GM12878 (cell line): ENCODE measurements around the gene TBC1D8. TPM values are rescaled to one million over a fixed set of nuclear protein-coding genes. Genes with fewer than 3 reads are reported as not detected.

Source experiments
- BHLHE40 ChIP-seq, 2 experiments: fragments of 450-650 bp in 1 of 2; IDR thresholded peaks; 2 replicates each; pipeline ENCODE4 v1.6.1; 2011 to 2017; ENCODE audit warnings: low read depth in 2 of 2, borderline replicate concordance in 1 of 2, improper control_type of control experiment in 1 of 2, low read length in 1 of 2, mild to moderate bottlenecking in 1 of 2
- BMI1 ChIP-seq: fragments of 450-650 bp; IDR thresholded peaks from 2 replicates; pipeline ENCODE4 v1.6.1; 2016; ENCODE audit warnings: mild to moderate bottlenecking, moderate library complexity, borderline replicate concordance
- FOS ChIP-seq: IDR thresholded peaks from 3 replicates; pipeline ENCODE4 v1.6.1; 2011; ENCODE audit warnings: borderline replicate concordance; ENCODE audit not compliant: insufficient read length; ENCODE audit errors: extremely low read depth
- HCFC1 ChIP-seq: fragments of 150-350 bp; IDR thresholded peaks from 2 replicates; pipeline ENCODE4 v1.6.1; 2014; ENCODE audit warnings: low read length
- IKZF1 ChIP-seq: fragments of 450-650 bp; conservative IDR thresholded peaks from 2 replicates; pipeline ENCODE4 v1.6.1; 2017; ENCODE audit warnings: antibody characterized with exemption, mild to moderate bottlenecking
- MEF2B ChIP-seq: fragments of 450-650 bp; IDR thresholded peaks from 2 replicates; pipeline ENCODE4 v1.6.1; 2018; ENCODE audit warnings: mild to moderate bottlenecking, moderate library complexity; ENCODE audit not compliant: partially characterized antibody, poor library complexity, severe bottlenecking
- NFIC ChIP-seq: IDR thresholded peaks from 2 replicates; pipeline ENCODE4 v1.6.1; 2012; ENCODE audit warnings: low read depth, mild to moderate bottlenecking, inconsistent platforms, low read length, moderate library complexity
- PAX5 ChIP-seq: IDR thresholded peaks from 2 replicates; pipeline ENCODE4 v1.6.1; 2011; ENCODE audit warnings: low read depth, low read length, borderline replicate concordance
- RBBP5 ChIP-seq: fragments of 200-600 bp; sonication (generic); conservative IDR thresholded peaks from 2 replicates; pipeline ENCODE4 v1.6.1; 2016
- REST ChIP-seq: IDR thresholded peaks from 2 replicates; pipeline ENCODE4 v1.6.1; 2012; ENCODE audit warnings: mild to moderate bottlenecking, low read depth, low read length
- RFX5 ChIP-seq: IDR thresholded peaks from 2 replicates; pipeline ENCODE4 v1.6.1; 2011; ENCODE audit warnings: low read depth, low read length, improper control_type of control experiment
- SMAD5 ChIP-seq: IDR thresholded peaks from 2 replicates; pipeline ENCODE4 v1.6.1; 2016; ENCODE audit warnings: antibody characterized with exemption, low read depth
- SP1 ChIP-seq: IDR thresholded peaks from one replicate; pipeline ENCODE4 v1.6.1; 2011; ENCODE audit warnings: low read depth, low read length
- ZBED1 ChIP-seq: IDR thresholded peaks from 2 replicates; pipeline ENCODE4 v1.6.1; 2016; ENCODE audit warnings: borderline replicate concordance
- ZBTB11 ChIP-seq: fragments of 450-650 bp; formaldehyde crosslinking; IDR thresholded peaks from 2 replicates; pipeline ENCODE4 v1.5.0; 2022; ENCODE audit warnings: mild to moderate bottlenecking, missing genetic modification characterization
- ZNF622 ChIP-seq: fragments of 450-650 bp; IDR thresholded peaks from 2 replicates; pipeline ENCODE4 v1.6.1; 2017; ENCODE audit warnings: mild to moderate bottlenecking, inconsistent platforms
- polyA plus RNA-seq, 11 experiments: library from polyadenylated mRNA; depleted of rRNA in 4 of 11; unstranded in 6 of 11; stranded (reverse) in 5 of 11; fragments of >200 nt; fragmentation: Nextera tagmentation in 4 of 11; fragmentation: Illumina TruSeq in 1 of 11; extraction: Ambion mirVana in 4 of 11; extraction: Trizol in 1 of 11; gene quantifications; 1 replicate in 1 of 11; 2 replicates in 10 of 11; pipeline versions ENCODE4 v1.2.1 to v1.2.3, GENCODE V29; 2011 to 2016; ENCODE audit warnings: inconsistent platforms in 2 of 11, missing spikeins in 2 of 11, low read depth in 1 of 11
- total RNA-seq, 4 experiments: library from RNA; depleted of rRNA in 3 of 4; stranded (reverse); fragments of >200 nt in 3 of 4; fragmentation: Illumina TruSeq in 1 of 4; extraction: Trizol in 1 of 4; gene quantifications; 2 replicates each; pipeline versions ENCODE4 v1.2.1 to v1.2.3, GENCODE V29; 2013 to 2021
- TF ChIP-seq, protein P1 (sequence below): fragments of 450-650 bp; IDR thresholded peaks from 2 replicates; pipeline ENCODE4 v1.6.1; 2016; ENCODE audit warnings: mild to moderate bottlenecking

The TBC1D8 gene
- total and polyA plus RNA-seq, 10 of the 15 experiments (the other 5 are each of a cell fraction or from before 2014, with no cell fraction given), result 0.80 to 4.9 (median 4.4) TPM

DNA sequence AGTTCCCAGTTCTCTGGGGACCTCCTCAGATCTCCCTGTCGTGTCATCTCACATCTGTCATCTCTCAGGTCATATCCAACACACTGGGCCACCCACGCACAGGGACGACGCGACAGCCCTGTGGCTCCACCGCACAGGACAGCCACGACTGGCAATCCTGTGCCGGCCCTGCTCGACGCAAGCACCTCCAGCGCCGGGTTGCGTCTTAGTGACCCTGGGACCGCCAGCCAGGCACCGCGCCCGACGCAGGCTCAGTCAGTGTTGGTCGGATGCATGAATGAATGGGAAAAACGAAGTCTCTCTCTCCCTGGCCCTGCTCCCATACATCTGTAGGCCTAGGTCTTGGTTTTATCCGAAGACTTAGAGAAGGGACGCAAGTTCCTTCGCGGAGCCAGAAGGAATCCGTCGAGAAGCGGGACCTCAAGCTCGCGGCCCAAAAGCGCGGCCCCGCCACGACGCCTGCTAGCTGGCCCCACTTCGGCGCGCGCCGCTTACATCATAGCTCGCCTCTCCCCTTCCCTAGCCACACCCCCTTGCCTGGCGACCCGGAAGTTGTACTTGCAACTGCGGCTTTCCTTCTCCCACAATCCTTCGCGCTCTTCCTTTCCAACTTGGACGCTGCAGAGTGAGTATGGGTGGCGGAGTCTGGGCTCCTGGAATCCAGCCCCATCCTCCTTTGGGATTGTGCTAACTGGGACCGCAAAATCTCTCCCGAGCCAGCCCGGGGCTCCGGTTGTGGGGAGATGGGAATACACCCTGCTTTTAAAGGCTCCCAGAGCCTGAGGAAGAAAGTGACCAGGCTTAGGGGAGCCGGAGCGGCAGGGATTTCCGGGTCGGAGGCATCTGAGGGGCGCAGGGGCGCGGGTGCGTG, 149.3 kb downstream of the TBC1D8 start, which contains the start of gene RPL31 (continued):
- TF ChIP-seq ZBTB11 (CRISPR knock-in tag) (no peak), ZBED1 (peak; percentile 91), BMI1 (no peak), ZNF622 (no peak), PAX5 (peak; percentile 36; the same call in 1 of the 2 replicates), SMAD5 (peak; percentile 99), IKZF1 (peak; percentile 90), REST (peak; percentile 61), BHLHE40 (IDR thresholded peaks at IDR 0.05; ENCODE audit: borderline replicate concordance in 1 of 2, low read depth in 2 of 2, low read length in 1 of 2) (peak; percentile 40 to 55; a peak in 2 of 4 replicates), RBBP5 (peak; percentile 96; the same call in 1 of the 2 replicates), MEF2B (peak; percentile 42), SP1 (peak; percentile 60), FOS (no peak), NFIC (peak; percentile 52; the same call in 1 of the 2 replicates), RFX5 (peak; percentile 62; the same call in 1 of the 2 replicates), HCFC1 (peak; percentile 68)
- TF ChIP-seq, protein P1, sequence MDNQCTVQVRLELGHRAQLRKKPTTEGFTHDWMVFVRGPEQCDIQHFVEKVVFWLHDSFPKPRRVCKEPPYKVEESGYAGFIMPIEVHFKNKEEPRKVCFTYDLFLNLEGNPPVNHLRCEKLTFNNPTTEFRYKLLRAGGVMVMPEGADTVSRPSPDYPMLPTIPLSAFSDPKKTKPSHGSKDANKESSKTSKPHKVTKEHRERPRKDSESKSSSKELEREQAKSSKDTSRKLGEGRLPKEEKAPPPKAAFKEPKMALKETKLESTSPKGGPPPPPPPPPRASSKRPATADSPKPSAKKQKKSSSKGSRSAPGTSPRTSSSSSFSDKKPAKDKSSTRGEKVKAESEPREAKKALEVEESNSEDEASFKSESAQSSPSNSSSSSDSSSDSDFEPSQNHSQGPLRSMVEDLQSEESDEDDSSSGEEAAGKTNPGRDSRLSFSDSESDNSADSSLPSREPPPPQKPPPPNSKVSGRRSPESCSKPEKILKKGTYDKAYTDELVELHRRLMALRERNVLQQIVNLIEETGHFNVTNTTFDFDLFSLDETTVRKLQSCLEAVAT, result peak; percentile 89
